ENCODE data around the gene AUP1.

DNA sequence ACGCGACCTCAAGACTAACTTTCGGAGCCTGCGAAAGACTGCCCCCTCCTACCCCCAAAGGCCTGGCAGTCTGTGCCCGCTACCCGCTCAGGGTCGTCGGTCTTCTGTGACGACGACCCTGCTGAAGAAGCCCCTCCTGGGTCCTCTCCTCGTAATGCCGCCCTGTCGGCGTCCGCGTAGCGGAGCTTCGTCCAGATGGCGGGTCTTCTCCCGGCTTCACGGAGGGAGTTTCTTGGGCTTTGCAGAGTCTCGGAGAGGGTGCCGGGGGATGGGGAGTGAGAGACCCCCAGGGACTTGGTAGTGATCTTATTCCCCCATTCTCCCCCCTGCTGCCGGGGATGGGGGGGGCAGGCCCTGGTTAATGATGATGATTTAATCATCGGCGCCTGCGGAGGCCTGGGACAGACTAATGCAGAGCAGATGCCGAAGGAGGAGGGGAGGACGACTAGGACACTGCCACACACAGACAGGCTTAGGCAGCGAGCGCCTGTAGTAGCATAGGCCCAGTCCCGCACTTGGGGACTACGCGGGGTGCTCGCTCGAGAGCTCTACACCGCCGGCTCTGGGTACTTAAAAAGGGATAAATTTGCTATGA is 21.5 kb downstream of the AUP1 start:
- TF ChIP-seq EP300 (IDR thresholded peaks at IDR 0.05) (no peak), POLR2A (IDR thresholded peaks at IDR 0.05) (no peak)
- TF ChIP-seq, protein P1, sequence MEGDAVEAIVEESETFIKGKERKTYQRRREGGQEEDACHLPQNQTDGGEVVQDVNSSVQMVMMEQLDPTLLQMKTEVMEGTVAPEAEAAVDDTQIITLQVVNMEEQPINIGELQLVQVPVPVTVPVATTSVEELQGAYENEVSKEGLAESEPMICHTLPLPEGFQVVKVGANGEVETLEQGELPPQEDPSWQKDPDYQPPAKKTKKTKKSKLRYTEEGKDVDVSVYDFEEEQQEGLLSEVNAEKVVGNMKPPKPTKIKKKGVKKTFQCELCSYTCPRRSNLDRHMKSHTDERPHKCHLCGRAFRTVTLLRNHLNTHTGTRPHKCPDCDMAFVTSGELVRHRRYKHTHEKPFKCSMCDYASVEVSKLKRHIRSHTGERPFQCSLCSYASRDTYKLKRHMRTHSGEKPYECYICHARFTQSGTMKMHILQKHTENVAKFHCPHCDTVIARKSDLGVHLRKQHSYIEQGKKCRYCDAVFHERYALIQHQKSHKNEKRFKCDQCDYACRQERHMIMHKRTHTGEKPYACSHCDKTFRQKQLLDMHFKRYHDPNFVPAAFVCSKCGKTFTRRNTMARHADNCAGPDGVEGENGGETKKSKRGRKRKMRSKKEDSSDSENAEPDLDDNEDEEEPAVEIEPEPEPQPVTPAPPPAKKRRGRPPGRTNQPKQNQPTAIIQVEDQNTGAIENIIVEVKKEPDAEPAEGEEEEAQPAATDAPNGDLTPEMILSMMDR (IDR thresholded peaks at IDR 0.05), result no peak
